ENCODE measurements around the gene SRD5A2. TPM values are rescaled to one million over a fixed set of nuclear protein-coding genes. Genes with fewer than 3 reads are reported as not detected.

The SRD5A2 gene
- total RNA-seq, 1 donor from 2014 or later = not detected

GRCh38 chr2:31563273-31563839 is 17.4 kb downstream of the SRD5A2 start:
- H3K27me3 ChIP-seq (ENCODE audit: control insufficient read depth in 3 of 3, insufficient read depth in 3 of 3, low read length in 3 of 3) = no peaks in the 10 kb centered on the region
- no peaks in the 10 kb centered on the region for H3K36me3 ChIP-seq (ENCODE audit: control insufficient read depth in 3 of 3, insufficient read depth in 3 of 3, low read length in 3 of 3)
- H3K9me3 ChIP-seq (ENCODE audit: control insufficient read depth in 3 of 3, low read length in 3 of 3) = peaks cover 0 to 1% (median 0%) of the 10 kb centered on the region in 3 donors
- H3K9ac ChIP-seq (ENCODE audit: low read depth in 1 of 3, low read length in 3 of 3) = no peak overlapping the region
- no peaks in the 10 kb centered on the region for H3K4me1 ChIP-seq (ENCODE audit: control insufficient read depth in 3 of 3, insufficient read depth in 3 of 3, low read length in 3 of 3)
- no peak overlapping the region for H3K27ac ChIP-seq (ENCODE audit: low read depth, low read length)
- no peak overlapping the region for H3K4me3 ChIP-seq (ENCODE audit: low read length in 3 of 3)

- H3K9me3 ChIP-seq (ENCODE audit: control insufficient read depth in 3 of 3, low read length in 3 of 3) = peaks cover 0 to 3% (median 0%) of the 10 kb centered on the region in 3 donors
- H3K9ac ChIP-seq (ENCODE audit: low read depth in 1 of 3, low read length in 3 of 3) = no peak overlapping the region
- H3K4me3 ChIP-seq (ENCODE audit: low read length in 3 of 3) = no peak overlapping the region
- no peak overlapping the region for H3K27ac ChIP-seq (ENCODE audit: low read depth, low read length)
- no peaks in the 10 kb centered on the region for H3K4me1 ChIP-seq (ENCODE audit: control insufficient read depth in 3 of 3, insufficient read depth in 3 of 3, low read length in 3 of 3)
- no peaks in the 10 kb centered on the region for H3K27me3 ChIP-seq (ENCODE audit: control insufficient read depth in 3 of 3, insufficient read depth in 3 of 3, low read length in 3 of 3)
- no peaks in the 10 kb centered on the region for H3K36me3 ChIP-seq (ENCODE audit: control insufficient read depth in 3 of 3, insufficient read depth in 3 of 3, low read length in 3 of 3)
Observed at GRCh38 chr2:31561823-31562222, 18.9 kb downstream of the SRD5A2 start.

DNA sequence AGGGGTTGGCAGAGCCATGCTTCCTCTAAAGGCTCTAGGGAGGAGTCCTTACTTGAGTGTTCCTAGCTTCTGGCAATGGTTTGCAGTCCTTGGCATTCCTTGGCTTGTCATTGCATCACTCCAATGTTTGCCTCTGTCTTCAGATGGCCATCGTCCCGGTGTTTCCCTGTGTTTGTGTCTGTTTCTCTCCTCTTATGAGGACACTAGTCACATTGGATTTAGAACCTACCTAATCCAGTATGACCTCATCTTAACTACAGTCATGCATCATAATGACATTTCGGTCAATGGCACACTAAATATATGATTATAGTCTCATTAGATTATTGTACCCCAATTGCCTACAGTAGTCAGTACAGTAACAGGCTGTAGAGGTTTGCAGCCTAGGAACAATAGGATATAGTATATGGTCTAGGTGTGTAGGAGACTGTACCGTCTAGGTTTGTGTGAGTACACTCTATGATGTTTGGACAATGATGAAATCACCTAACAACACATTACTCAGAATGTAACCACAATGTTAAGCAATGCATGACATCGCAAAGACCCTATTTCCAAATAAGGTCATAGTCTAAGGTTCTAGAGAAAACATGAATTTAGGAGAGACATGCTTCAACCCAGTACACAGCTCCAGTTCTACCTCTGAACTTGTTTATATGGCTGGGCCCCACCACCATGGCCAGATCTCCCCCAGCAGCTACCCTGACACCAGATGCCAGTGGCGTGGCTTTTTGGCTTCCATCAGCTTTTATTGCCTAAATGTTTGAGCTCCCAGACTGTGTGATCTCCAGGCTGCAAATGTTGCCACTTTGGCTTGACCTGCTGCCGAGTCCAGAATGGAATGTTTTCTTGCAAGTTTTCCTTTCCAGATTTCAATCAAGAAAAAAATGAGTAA is 22.1 kb downstream of the SRD5A2 start:
- Histone ChIP-seq H3K9me3 (ENCODE audit: control insufficient read depth in 3 of 3, low read length in 3 of 3) (peaks cover 0 to 3% (median 2%) of the 10 kb centered on the region in 3 donors), H3K36me3 (ENCODE audit: control insufficient read depth in 3 of 3, insufficient read depth in 3 of 3, low read length in 3 of 3) (no peaks in the 10 kb centered on the region), H3K27ac (ENCODE audit: low read depth, low read length) (no peak overlapping the region), H3K27me3 (ENCODE audit: control insufficient read depth in 3 of 3, insufficient read depth in 3 of 3, low read length in 3 of 3) (no peaks in the 10 kb centered on the region), H3K4me1 (ENCODE audit: control insufficient read depth in 3 of 3, insufficient read depth in 3 of 3, low read length in 3 of 3) (no peaks in the 10 kb centered on the region), H3K9ac (ENCODE audit: low read depth in 1 of 3, low read length in 3 of 3) (no peak overlapping the region), H3K4me3 (ENCODE audit: low read length in 3 of 3) (no peak overlapping the region)

DNA sequence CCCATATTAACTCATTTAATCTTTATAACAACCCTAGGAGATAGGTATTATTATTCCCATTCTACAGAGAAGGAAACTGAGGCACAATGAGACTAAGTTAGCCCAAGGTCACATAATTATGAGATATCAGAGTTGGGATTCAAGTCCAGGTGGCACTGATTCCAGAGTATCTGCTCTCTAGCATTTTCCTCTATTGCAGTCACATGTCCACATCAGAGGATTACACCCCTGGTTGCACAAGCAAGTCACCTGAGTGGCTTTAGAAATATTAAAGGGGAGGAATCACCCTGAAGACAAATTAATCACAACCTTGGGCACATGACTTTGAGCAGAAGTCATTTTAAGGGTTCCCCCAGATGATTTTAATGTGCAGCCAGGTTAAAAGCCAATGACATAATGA is 23.8 kb downstream of the SRD5A2 start:
- no peaks in the 10 kb centered on the region for H3K36me3 ChIP-seq (ENCODE audit: control insufficient read depth in 3 of 3, insufficient read depth in 3 of 3, low read length in 3 of 3)
- H3K9ac ChIP-seq (ENCODE audit: low read depth in 1 of 3, low read length in 3 of 3) = no peak overlapping the region
- peaks cover 0 to 13% (median 2%) of the 10 kb centered on the region in 3 donors for H3K9me3 ChIP-seq (ENCODE audit: control insufficient read depth in 3 of 3, low read length in 3 of 3)

GRCh38 chr2:31555967-31556706 is 24.6 kb downstream of the SRD5A2 start:
- Histone ChIP-seq H3K27me3 (ENCODE audit: control insufficient read depth in 3 of 3, insufficient read depth in 3 of 3, low read length in 3 of 3) (no peaks in the 10 kb centered on the region), H3K27ac (ENCODE audit: low read depth, low read length) (no peak overlapping the region), H3K4me3 (ENCODE audit: low read length in 3 of 3) (no peak overlapping the region), H3K4me1 (ENCODE audit: control insufficient read depth in 3 of 3, insufficient read depth in 3 of 3, low read length in 3 of 3) (no peaks in the 10 kb centered on the region), H3K36me3 (ENCODE audit: control insufficient read depth in 3 of 3, insufficient read depth in 3 of 3, low read length in 3 of 3) (no peaks in the 10 kb centered on the region), H3K9me3 (ENCODE audit: control insufficient read depth in 3 of 3, low read length in 3 of 3) (peaks cover 0 to 14% (median 4%) of the 10 kb centered on the region in 3 donors), H3K9ac (ENCODE audit: low read depth in 1 of 3, low read length in 3 of 3) (no peak overlapping the region)

More for the DNA sequence above, 23.8 kb downstream of the SRD5A2 start:
- Histone ChIP-seq H3K27me3 (ENCODE audit: control insufficient read depth in 3 of 3, insufficient read depth in 3 of 3, low read length in 3 of 3) (no peaks in the 10 kb centered on the region), H3K27ac (ENCODE audit: low read depth, low read length) (no peak overlapping the region), H3K4me3 (ENCODE audit: low read length in 3 of 3) (no peak overlapping the region), H3K4me1 (ENCODE audit: control insufficient read depth in 3 of 3, insufficient read depth in 3 of 3, low read length in 3 of 3) (no peaks in the 10 kb centered on the region)

DNA sequence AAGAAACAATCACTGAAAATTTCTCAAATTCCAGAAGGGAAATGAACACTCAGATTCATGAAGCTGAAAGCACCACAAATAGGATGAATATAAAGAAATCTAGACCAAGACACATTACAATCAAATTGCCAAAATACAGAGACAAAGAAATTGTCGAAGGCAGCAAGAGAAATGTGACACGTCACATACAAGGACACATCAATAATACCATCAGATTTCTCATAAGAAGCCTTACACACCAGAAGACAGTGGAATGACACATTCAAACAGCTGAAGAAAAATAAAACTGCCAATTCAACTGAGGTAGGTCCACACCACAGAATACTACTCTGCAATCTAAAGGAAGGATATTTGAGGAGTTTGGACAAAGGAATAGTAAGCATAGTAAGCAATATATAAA is 27.4 kb downstream of the SRD5A2 start:
- H3K36me3 ChIP-seq (ENCODE audit: control insufficient read depth in 3 of 3, insufficient read depth in 3 of 3, low read length in 3 of 3) = no peaks in the 10 kb centered on the region
- no peaks in the 10 kb centered on the region for H3K27me3 ChIP-seq (ENCODE audit: control insufficient read depth in 3 of 3, insufficient read depth in 3 of 3, low read length in 3 of 3)
- H3K4me3 ChIP-seq (ENCODE audit: low read length in 3 of 3) = no peak overlapping the region
- H3K9me3 ChIP-seq (ENCODE audit: control insufficient read depth in 3 of 3, low read length in 3 of 3) = peaks cover 0 to 13% (median 4%) of the 10 kb centered on the region in 3 donors
- H3K9ac ChIP-seq (ENCODE audit: low read depth in 1 of 3, low read length in 3 of 3) = no peak overlapping the region
- H3K27ac ChIP-seq (ENCODE audit: low read depth, low read length) = no peak overlapping the region
- H3K4me1 ChIP-seq (ENCODE audit: control insufficient read depth in 3 of 3, insufficient read depth in 3 of 3, low read length in 3 of 3) = no peaks in the 10 kb centered on the region

DNA sequence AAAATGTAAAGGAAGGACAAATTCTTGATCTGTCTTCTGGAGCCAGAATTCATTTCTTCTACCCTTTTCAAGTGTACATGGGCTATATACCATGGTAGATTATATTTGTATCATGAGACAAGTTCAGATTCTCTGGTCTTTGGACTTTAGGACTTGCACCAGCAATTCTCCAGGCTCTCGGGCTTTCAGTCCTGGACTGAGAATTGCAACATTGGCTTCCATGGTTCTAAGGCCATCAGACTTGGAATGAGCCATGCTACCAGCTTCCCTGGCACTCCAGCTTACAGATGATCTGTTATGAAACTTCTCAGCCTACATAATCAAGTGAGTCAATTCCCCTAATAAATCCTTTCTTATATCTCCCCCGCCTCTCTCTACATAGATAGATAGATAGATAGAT is 33.3 kb downstream of the SRD5A2 start:
- no peak overlapping the region for H3K4me3 ChIP-seq (ENCODE audit: low read length in 3 of 3)
- H3K36me3 ChIP-seq (ENCODE audit: control insufficient read depth in 3 of 3, insufficient read depth in 3 of 3, low read length in 3 of 3) = no peaks in the 10 kb centered on the region
- H3K9ac ChIP-seq (ENCODE audit: low read depth in 1 of 3, low read length in 3 of 3) = no peak overlapping the region
- no peaks in the 10 kb centered on the region for H3K27me3 ChIP-seq (ENCODE audit: control insufficient read depth in 3 of 3, insufficient read depth in 3 of 3, low read length in 3 of 3)
- H3K4me1 ChIP-seq (ENCODE audit: control insufficient read depth in 3 of 3, insufficient read depth in 3 of 3, low read length in 3 of 3) = no peaks in the 10 kb centered on the region
- no peak overlapping the region for H3K27ac ChIP-seq (ENCODE audit: low read depth, low read length)
- peaks cover 0 to 6% (median 2%) of the 10 kb centered on the region in 3 donors for H3K9me3 ChIP-seq (ENCODE audit: control insufficient read depth in 3 of 3, low read length in 3 of 3)

DNA sequence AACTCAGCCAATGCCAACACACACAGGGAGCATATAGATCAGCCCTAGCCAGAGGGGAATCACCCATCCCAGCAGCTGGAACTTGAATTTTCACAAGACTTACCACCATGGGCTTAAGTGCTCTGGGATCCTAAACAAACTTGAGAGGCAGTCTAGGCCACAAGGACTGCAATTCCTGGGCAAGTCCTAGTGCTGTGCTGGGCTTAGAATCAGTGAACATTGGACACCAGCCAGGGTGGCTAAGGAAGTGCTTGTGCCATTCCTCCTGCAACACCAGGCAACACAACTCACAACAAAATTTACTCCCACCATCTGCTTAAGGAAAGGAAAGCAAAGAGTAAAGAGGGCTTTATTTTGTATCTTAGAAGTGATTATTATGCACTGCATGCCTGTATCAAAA is 38.9 kb downstream of the SRD5A2 start:
- Histone ChIP-seq H3K27ac (ENCODE audit: low read depth, low read length) (no peak overlapping the region), H3K9me3 (ENCODE audit: control insufficient read depth in 3 of 3, low read length in 3 of 3) (no peaks in the 10 kb centered on the region), H3K27me3 (ENCODE audit: control insufficient read depth in 3 of 3, insufficient read depth in 3 of 3, low read length in 3 of 3) (no peaks in the 10 kb centered on the region), H3K9ac (ENCODE audit: low read depth in 1 of 3, low read length in 3 of 3) (no peak overlapping the region), H3K36me3 (ENCODE audit: control insufficient read depth in 3 of 3, insufficient read depth in 3 of 3, low read length in 3 of 3) (no peaks in the 10 kb centered on the region), H3K4me3 (ENCODE audit: low read length in 3 of 3) (no peak overlapping the region), H3K4me1 (ENCODE audit: control insufficient read depth in 3 of 3, insufficient read depth in 3 of 3, low read length in 3 of 3) (no peaks in the 10 kb centered on the region)

DNA sequence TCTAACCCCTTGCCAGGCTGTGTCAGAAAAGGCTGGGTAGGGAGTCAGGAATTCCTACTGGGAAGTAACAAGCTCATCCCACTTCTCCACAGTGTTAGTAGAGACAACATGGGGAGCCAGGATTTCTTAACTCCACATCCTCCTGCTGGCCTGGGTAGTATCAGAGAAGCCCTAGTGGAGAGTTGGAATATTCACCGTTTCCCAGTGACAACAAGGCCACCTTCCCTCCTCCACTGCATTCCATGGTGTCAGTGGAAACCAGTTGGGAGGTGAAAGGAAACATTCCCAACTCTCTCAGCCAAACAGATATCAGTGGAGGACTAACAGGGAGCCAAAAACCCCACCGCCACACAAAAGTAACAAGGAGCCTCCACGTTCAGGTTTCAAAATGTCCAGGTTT is 41.2 kb downstream of the SRD5A2 start:
- Histone ChIP-seq H3K27ac (ENCODE audit: low read depth, low read length) (no peak overlapping the region), H3K9me3 (ENCODE audit: control insufficient read depth in 3 of 3, low read length in 3 of 3) (no peaks in the 10 kb centered on the region), H3K27me3 (ENCODE audit: control insufficient read depth in 3 of 3, insufficient read depth in 3 of 3, low read length in 3 of 3) (no peaks in the 10 kb centered on the region), H3K4me1 (ENCODE audit: control insufficient read depth in 3 of 3, insufficient read depth in 3 of 3, low read length in 3 of 3) (no peaks in the 10 kb centered on the region), H3K4me3 (ENCODE audit: low read length in 3 of 3) (no peak overlapping the region), H3K9ac (ENCODE audit: low read depth in 1 of 3, low read length in 3 of 3) (no peak overlapping the region), H3K36me3 (ENCODE audit: control insufficient read depth in 3 of 3, insufficient read depth in 3 of 3, low read length in 3 of 3) (no peaks in the 10 kb centered on the region)

GRCh38 chr2:31535768-31536167 is 45.0 kb downstream of the SRD5A2 start:
- Histone ChIP-seq H3K9ac (ENCODE audit: low read depth in 1 of 3, low read length in 3 of 3) (no peak overlapping the region), H3K27ac (ENCODE audit: low read depth, low read length) (no peak overlapping the region), H3K4me3 (ENCODE audit: low read length in 3 of 3) (no peak overlapping the region), H3K4me1 (ENCODE audit: control insufficient read depth in 3 of 3, insufficient read depth in 3 of 3, low read length in 3 of 3) (no peaks in the 10 kb centered on the region), H3K27me3 (ENCODE audit: control insufficient read depth in 3 of 3, insufficient read depth in 3 of 3, low read length in 3 of 3) (no peaks in the 10 kb centered on the region), H3K9me3 (ENCODE audit: control insufficient read depth in 3 of 3, low read length in 3 of 3) (no peaks in the 10 kb centered on the region), H3K36me3 (ENCODE audit: control insufficient read depth in 3 of 3, insufficient read depth in 3 of 3, low read length in 3 of 3) (no peaks in the 10 kb centered on the region)

All from skeletal muscle tissue (tissue), 4 donors.